HG03097 (cell line): ENCODE results near the gene ASB5.

Source experiments
- ATAC-seq: cut with Tn5 transposase; IDR thresholded peaks from one replicate; pipeline ENCODE4 v1.9.1; 2021; ENCODE audit not compliant: unreplicated experiment, low FRiP score

The ASB5 gene

DNA sequence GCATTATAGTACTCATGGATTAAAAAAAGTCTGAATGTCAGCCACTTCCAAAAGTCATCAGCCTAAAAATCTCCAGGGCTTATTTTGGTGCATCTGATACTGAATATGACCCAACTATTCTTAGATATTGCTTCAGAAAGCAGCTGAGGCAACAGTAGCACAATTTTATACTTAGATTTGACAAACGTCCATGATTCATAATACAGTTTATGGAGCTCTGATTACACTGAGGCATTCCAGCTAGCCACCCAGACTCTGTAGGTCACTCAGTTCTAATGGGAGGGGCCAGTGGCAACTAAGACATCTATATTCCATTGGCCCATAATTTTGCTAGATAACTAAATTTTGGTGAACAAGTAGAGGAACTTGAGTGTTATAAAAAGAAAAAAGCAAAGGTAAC, 84.0 kb downstream of the ASB5 start:
- ATAC-seq, result no peak
